ENCODE results near the gene KCNIP4. TPM values are rescaled to one million over a fixed set of nuclear protein-coding genes. Genes with fewer than 3 reads are reported as not detected.

Gene KCNIP4
- total and polyA plus RNA-seq, 2 experiments from 2014 or later, result 0.14 to 0.63 TPM

DNA sequence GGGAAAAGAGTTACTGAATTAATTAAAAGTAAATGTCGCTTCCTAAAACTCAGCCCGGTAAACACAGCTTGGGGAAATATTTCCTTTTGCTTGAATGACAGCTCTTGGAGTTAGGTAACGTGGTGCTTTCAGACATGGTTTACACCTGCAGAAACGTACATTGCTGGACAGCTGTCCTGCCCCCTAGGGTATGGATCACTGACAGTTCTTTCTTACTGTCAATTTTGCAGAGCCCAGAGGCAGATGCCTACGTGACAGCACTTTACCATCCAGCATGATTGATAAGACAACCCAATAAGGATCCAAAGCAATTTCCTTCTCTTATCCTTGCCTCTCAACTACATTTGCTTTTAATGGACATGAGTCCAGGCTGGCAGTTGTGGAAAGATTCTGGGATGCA, 913.8 kb downstream of the KCNIP4 start (continued):
- TF ChIP-seq ZNF462 (CRISPR knock-in tag; IDR thresholded peaks at IDR 0.05), result no peak
- TF ChIP-seq CREB1 (CRISPR knock-in tag; IDR thresholded peaks at IDR 0.05; ENCODE audit: low read depth), result no peak
- TF ChIP-seq ZNF331 (CRISPR knock-in tag; IDR thresholded peaks at IDR 0.05; ENCODE audit: low read depth), result no peak
- no peak for TF ChIP-seq JUNB (IDR thresholded peaks at IDR 0.05; ENCODE audit: unreplicated experiment)
- TF ChIP-seq POLR2AphosphoS5 (IDR thresholded peaks at IDR 0.05; ENCODE audit: low read depth), result no peak
- no peak for TF ChIP-seq ZNF114 (CRISPR knock-in tag; IDR thresholded peaks at IDR 0.05)

DNA sequence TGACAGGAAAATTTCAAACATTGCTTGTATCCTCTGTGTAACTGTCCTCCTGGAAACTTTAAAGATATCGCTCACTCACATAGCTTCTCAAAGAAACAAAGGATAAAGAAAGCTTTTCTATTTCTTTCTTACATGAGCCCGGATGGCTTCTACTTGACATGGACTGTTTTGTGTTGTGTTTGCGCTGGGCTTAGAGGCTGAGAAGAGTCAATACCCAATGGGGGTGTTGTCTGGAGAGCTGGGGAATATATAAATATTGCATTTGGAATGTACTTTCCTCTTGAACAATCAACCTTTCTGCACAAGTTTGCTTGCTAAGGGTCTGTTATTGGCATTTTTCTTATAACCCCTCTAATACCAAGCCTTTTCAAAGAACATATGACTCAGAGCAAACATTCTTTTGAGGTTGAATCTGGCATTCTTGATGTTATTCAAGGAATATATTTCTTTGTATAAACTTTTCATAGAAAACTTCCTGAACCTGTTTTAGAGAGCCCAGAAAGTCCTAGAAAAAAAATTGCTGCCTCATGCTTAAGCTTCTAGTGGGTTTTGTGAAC, 916.4 kb downstream of the KCNIP4 start:
- no peaks in the 10 kb centered on the region for H3K4me1 Mint-ChIP-seq
- DNase-seq (ENCODE audit: low spot score) (no peak), ATAC-seq (no peak)
- Histone ChIP-seq H4K20me1 (replicated peaks; ENCODE audit: insufficient read depth) (no peaks in the 10 kb centered on the region), H3K9me2 (ENCODE audit: insufficient read depth) (peaks cover 11% of the 10 kb centered on the region; the same call in 1 of the 2 replicates), H3K27me3 (ENCODE audit: insufficient read depth) (no peaks in the 10 kb centered on the region), H3K27ac (ENCODE audit: low read depth) (no peak overlapping the region), H2AFZ (no peak overlapping the region), H3K4me1 (ENCODE audit: insufficient read depth) (no peaks in the 10 kb centered on the region), H3F3A (replicated peaks; ENCODE audit: low read depth) (no peaks in the 10 kb centered on the region), H3K36me3 (ENCODE audit: insufficient read depth) (no peaks in the 10 kb centered on the region), H3K4me3 (no peak overlapping the region), H3K79me2 (replicated peaks; ENCODE audit: insufficient read depth) (no peaks in the 10 kb centered on the region), H3K4me2 (no peak overlapping the region)
- no peak overlapping the region for H3K4me3 Mint-ChIP-seq
- no peaks in the 10 kb centered on the region for H3K36me3 Mint-ChIP-seq (ENCODE audit: low read depth)
- no peak overlapping the region; the same call in 1 of the 2 replicates for H3K27ac Mint-ChIP-seq
- peaks cover 2% of the 10 kb centered on the region for H3K9me3 Mint-ChIP-seq
- H3K27me3 Mint-ChIP-seq (ENCODE audit: insufficient read depth, low read depth, poor library complexity), result peaks cover 2% of the 10 kb centered on the region
- TF ChIP-seq STAT1 (IDR thresholded peaks at IDR 0.05; ENCODE audit: unreplicated experiment) (no peak), NANOG (IDR thresholded peaks at IDR 0.05; ENCODE audit: borderline replicate concordance) (no peak), ZNF114 (CRISPR knock-in tag; IDR thresholded peaks at IDR 0.05) (no peak), POLR2AphosphoS5 (IDR thresholded peaks at IDR 0.05; ENCODE audit: low read depth) (no peak), CTCF (conservative IDR thresholded peaks at IDR 0.05; ENCODE audit: low read depth in 2 of 2) (no peak), EZH2phosphoT487 (IDR thresholded peaks at IDR 0.05; ENCODE audit: unreplicated experiment) (no peak), EZH2 (IDR thresholded peaks at IDR 0.05; ENCODE audit: low read depth, unreplicated experiment) (no peak), ETS1 (IDR thresholded peaks at IDR 0.05) (no peak), JUNB (IDR thresholded peaks at IDR 0.05; ENCODE audit: unreplicated experiment) (no peak)
